ENCODE data around the gene CDH4. TPM values are rescaled to one million over a fixed set of nuclear protein-coding genes. Genes with fewer than 3 reads are reported as not detected.

CDH4 gene
- total and polyA plus RNA-seq, 4 donors = 0.06 to 0.10 TPM; not detected in 2

DNA sequence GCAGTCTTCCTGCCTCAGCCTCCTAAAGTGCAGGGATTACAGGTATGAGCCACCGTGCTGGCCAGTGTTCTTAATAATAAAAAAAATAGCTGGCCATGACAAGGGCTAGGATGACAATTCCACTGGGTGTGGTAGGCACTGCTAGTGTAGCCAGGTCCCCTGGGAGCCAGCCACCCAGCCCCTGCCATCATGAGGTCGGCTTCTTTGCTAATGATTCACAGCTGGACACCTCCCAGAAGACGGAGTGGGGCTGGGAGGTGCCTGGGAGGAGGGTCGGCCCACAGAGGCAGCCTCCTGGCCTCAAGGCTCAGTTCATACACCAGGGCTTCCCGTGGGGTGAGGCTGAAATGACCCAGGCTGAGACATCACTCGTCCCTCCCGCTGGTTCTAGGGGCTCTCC is 583.2 kb downstream of the CDH4 start:
- Histone ChIP-seq H3K27me3 (ENCODE audit: control insufficient read depth in 1 of 2, insufficient read depth in 2 of 2, low read length in 1 of 2) (no peaks in the 10 kb centered on the region), H3K36me3 (ENCODE audit: control insufficient read depth in 1 of 2, insufficient read depth in 2 of 2, low read length in 1 of 2) (no peaks in the 10 kb centered on the region), H3K4me3 (ENCODE audit: low read length in 2 of 2) (no peak overlapping the region), H3K4me1 (ENCODE audit: control insufficient read depth in 1 of 2, insufficient read depth in 2 of 2, low read length in 2 of 2) (no peaks in the 10 kb centered on the region), H3K9me3 (ENCODE audit: control insufficient read depth, low read length) (no peaks in the 10 kb centered on the region), H3K27ac (ENCODE audit: low read depth in 1 of 2, low read length in 2 of 2) (no peak overlapping the region)
- DNase-seq (no peak), ATAC-seq (ENCODE audit: low FRiP score) (no peak)
- intact Hi-C loops (cut with DNase I) = no loop called here
- WGBS, 2 donors = 38 to 51% methylated on average over 7 of the region's 7 CpGs

- no peaks in the 10 kb centered on the region for H3K9me3 ChIP-seq (ENCODE audit: control insufficient read depth, low read length)
- WGBS, 2 donors = 85 to 86% methylated on average over 16 of the region's 16 CpGs
- no peaks in the 10 kb centered on the region for H3K27me3 ChIP-seq (ENCODE audit: control insufficient read depth in 1 of 2, insufficient read depth in 2 of 2, low read length in 1 of 2)
- no peaks in the 10 kb centered on the region for H3K36me3 ChIP-seq (ENCODE audit: control insufficient read depth in 1 of 2, insufficient read depth in 2 of 2, low read length in 1 of 2)
- DNase-seq (no peak), ATAC-seq (ENCODE audit: low FRiP score) (no peak)
- no peaks in the 10 kb centered on the region for H3K4me1 ChIP-seq (ENCODE audit: control insufficient read depth in 1 of 2, insufficient read depth in 2 of 2, low read length in 2 of 2)
- H3K4me3 ChIP-seq (ENCODE audit: low read length in 2 of 2) = no peak overlapping the region
- H3K27ac ChIP-seq (ENCODE audit: low read depth in 1 of 2, low read length in 2 of 2) = no peak overlapping the region
- intact Hi-C loops (cut with DNase I) = no loop called here
Observed at GRCh38 chr20:61835791-61836350, 583.8 kb downstream of the CDH4 start.

GRCh38 chr20:61837200-61837599 is 585.1 kb downstream of the CDH4 start:
- WGBS, 2 donors = 70 to 77% methylated on average over 9 of the region's 9 CpGs
- intact Hi-C loops (cut with DNase I) = no loop called here
- Histone ChIP-seq H3K4me1 (ENCODE audit: control insufficient read depth in 1 of 2, insufficient read depth in 2 of 2, low read length in 2 of 2) (no peaks in the 10 kb centered on the region), H3K9me3 (ENCODE audit: control insufficient read depth, low read length) (no peaks in the 10 kb centered on the region), H3K27me3 (ENCODE audit: control insufficient read depth in 1 of 2, insufficient read depth in 2 of 2, low read length in 1 of 2) (no peaks in the 10 kb centered on the region), H3K27ac (ENCODE audit: low read depth in 1 of 2, low read length in 2 of 2) (no peak overlapping the region), H3K36me3 (ENCODE audit: control insufficient read depth in 1 of 2, insufficient read depth in 2 of 2, low read length in 1 of 2) (no peaks in the 10 kb centered on the region), H3K4me3 (ENCODE audit: low read length in 2 of 2) (no peak overlapping the region)
- DNase-seq (no peak), ATAC-seq (ENCODE audit: low FRiP score) (no peak)

GRCh38 chr20:61839223-61839911 is 587.3 kb downstream of the CDH4 start:
- H3K4me3 ChIP-seq (ENCODE audit: low read length in 2 of 2) = no peak overlapping the region
- no peaks in the 10 kb centered on the region for H3K4me1 ChIP-seq (ENCODE audit: control insufficient read depth in 1 of 2, insufficient read depth in 2 of 2, low read length in 2 of 2)
- H3K9me3 ChIP-seq (ENCODE audit: control insufficient read depth, low read length) = no peaks in the 10 kb centered on the region
- intact Hi-C loops (cut with DNase I) = no loop called here
- no peaks in the 10 kb centered on the region for H3K36me3 ChIP-seq (ENCODE audit: control insufficient read depth in 1 of 2, insufficient read depth in 2 of 2, low read length in 1 of 2)
- ATAC-seq (ENCODE audit: low FRiP score) (no peak), DNase-seq (no peak)
- 88% methylated on average over 10 of the region's 10 CpGs for WGBS, 2 donors
- H3K27me3 ChIP-seq (ENCODE audit: control insufficient read depth in 1 of 2, insufficient read depth in 2 of 2, low read length in 1 of 2) = no peaks in the 10 kb centered on the region
- no peak overlapping the region for H3K27ac ChIP-seq (ENCODE audit: low read depth in 1 of 2, low read length in 2 of 2)

DNA sequence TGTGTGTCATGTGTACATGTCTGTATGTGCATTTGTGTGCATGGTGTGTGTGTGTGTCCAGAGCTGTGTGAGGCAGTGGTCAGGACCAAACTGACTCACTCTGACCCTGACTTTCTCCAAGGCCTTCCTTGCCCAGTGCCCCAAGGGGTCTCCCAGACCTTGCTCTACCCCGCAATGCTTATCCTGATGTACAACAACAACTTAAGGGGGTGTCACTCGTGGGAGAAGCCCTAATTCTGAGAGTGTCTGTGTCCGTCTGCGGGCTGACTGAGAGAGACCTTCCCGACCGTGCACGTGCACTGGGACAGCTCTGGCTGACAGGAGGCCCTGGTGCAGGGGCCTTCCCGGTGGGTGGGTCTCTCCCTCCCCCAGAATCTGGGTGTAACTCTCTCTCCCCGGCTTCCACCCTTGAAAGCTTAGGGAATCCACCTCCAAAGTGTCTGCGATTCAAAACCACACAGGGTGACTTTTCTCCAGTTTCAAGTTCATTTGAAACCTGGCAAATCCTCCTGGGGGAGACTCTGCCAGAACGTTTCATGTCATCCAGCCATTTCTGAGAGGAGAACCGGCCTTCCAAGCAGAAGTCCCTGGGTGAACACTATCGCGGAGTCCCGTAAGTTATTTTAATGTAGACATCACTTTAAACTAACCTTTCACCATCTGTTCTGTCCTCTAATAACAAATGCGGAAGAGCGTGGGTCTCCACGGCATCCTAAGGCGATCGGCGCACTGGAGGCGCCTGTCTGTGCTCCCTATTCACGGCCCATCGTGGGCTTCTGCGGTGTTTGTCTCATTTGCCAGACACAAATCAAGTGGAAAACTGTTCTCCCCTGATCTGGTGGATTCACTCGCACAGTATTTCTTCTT is 588.1 kb downstream of the CDH4 start:
- 72 to 73% methylated on average over 26 of the region's 26 CpGs for WGBS, 2 donors
- Histone ChIP-seq H3K9me3 (ENCODE audit: control insufficient read depth, low read length) (no peaks in the 10 kb centered on the region), H3K4me3 (ENCODE audit: low read length in 2 of 2) (no peak overlapping the region), H3K36me3 (ENCODE audit: control insufficient read depth in 1 of 2, insufficient read depth in 2 of 2, low read length in 1 of 2) (no peaks in the 10 kb centered on the region), H3K27ac (ENCODE audit: low read depth in 1 of 2, low read length in 2 of 2) (no peak overlapping the region), H3K27me3 (ENCODE audit: control insufficient read depth in 1 of 2, insufficient read depth in 2 of 2, low read length in 1 of 2) (no peaks in the 10 kb centered on the region), H3K4me1 (ENCODE audit: control insufficient read depth in 1 of 2, insufficient read depth in 2 of 2, low read length in 2 of 2) (no peaks in the 10 kb centered on the region)
- intact Hi-C loops (cut with DNase I) = no loop called here
- no peak for ATAC-seq (ENCODE audit: low FRiP score)
- DNase-seq = peak in 1 of 2 donors; percentile 25

- DNase-seq (peak in 1 of 2 donors; percentile 66), ATAC-seq (ENCODE audit: low FRiP score) (no peak)
- H3K9me3 ChIP-seq (ENCODE audit: control insufficient read depth, low read length) = no peaks in the 10 kb centered on the region
- no peaks in the 10 kb centered on the region for H3K36me3 ChIP-seq (ENCODE audit: control insufficient read depth in 1 of 2, insufficient read depth in 2 of 2, low read length in 1 of 2)
- intact Hi-C loops (cut with DNase I) = no loop called here
- H3K4me3 ChIP-seq (ENCODE audit: low read length in 2 of 2) = no peak overlapping the region
- WGBS, 2 donors = 84 to 85% methylated on average over 26 of the region's 26 CpGs
- no peak overlapping the region for H3K27ac ChIP-seq (ENCODE audit: low read depth in 1 of 2, low read length in 2 of 2)
- H3K27me3 ChIP-seq (ENCODE audit: control insufficient read depth in 1 of 2, insufficient read depth in 2 of 2, low read length in 1 of 2) = no peaks in the 10 kb centered on the region
- no peaks in the 10 kb centered on the region for H3K4me1 ChIP-seq (ENCODE audit: control insufficient read depth in 1 of 2, insufficient read depth in 2 of 2, low read length in 2 of 2)
Observed at GRCh38 chr20:61840779-61841455, 588.9 kb downstream of the CDH4 start.

GRCh38 chr20:61841551-61841950 is 589.5 kb downstream of the CDH4 start:
- 82 to 86% methylated on average over 18 of the region's 18 CpGs for WGBS, 2 donors
- Histone ChIP-seq H3K36me3 (ENCODE audit: control insufficient read depth in 1 of 2, insufficient read depth in 2 of 2, low read length in 1 of 2) (no peaks in the 10 kb centered on the region), H3K9me3 (ENCODE audit: control insufficient read depth, low read length) (no peaks in the 10 kb centered on the region), H3K27me3 (ENCODE audit: control insufficient read depth in 1 of 2, insufficient read depth in 2 of 2, low read length in 1 of 2) (no peaks in the 10 kb centered on the region), H3K4me3 (ENCODE audit: low read length in 2 of 2) (no peak overlapping the region), H3K27ac (ENCODE audit: low read depth in 1 of 2, low read length in 2 of 2) (no peak overlapping the region), H3K4me1 (ENCODE audit: control insufficient read depth in 1 of 2, insufficient read depth in 2 of 2, low read length in 2 of 2) (no peaks in the 10 kb centered on the region)
- intact Hi-C loops (cut with DNase I) = no loop called here
- peak in 1 of 2 donors; percentile 30 for DNase-seq
- ATAC-seq (ENCODE audit: low FRiP score) = no peak

DNA sequence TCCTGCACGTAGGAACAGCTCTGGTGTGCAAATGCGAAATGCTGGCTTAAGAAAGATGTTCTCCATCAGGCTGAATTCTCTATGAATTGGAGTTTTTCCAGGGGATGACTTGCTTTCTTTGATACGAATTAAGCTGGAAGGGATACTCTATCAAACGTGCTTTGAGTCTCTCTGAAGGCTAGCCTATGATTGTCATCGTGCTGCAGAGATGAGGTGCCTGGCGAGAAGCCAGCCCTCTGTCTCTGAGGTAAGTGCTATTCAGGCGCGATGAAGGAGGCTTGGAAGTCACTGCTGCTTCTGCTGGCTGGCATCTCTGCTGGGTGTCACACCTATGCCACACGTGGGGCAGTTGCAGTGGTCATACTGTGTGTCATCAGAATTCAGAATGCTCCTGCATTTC is 589.9 kb downstream of the CDH4 start:
- H3K4me3 ChIP-seq (ENCODE audit: low read length in 2 of 2) = no peak overlapping the region
- H3K27ac ChIP-seq (ENCODE audit: low read depth in 1 of 2, low read length in 2 of 2) = no peak overlapping the region
- H3K36me3 ChIP-seq (ENCODE audit: control insufficient read depth in 1 of 2, insufficient read depth in 2 of 2, low read length in 1 of 2) = no peaks in the 10 kb centered on the region
- DNase-seq (peak in 1 of 2 donors; percentile 68), ATAC-seq (ENCODE audit: low FRiP score) (no peak)
- intact Hi-C loops (cut with DNase I) = no loop called here
- H3K27me3 ChIP-seq (ENCODE audit: control insufficient read depth in 1 of 2, insufficient read depth in 2 of 2, low read length in 1 of 2) = no peaks in the 10 kb centered on the region
- 41 to 49% methylated on average over 9 of the region's 9 CpGs for WGBS, 2 donors
- no peaks in the 10 kb centered on the region for H3K9me3 ChIP-seq (ENCODE audit: control insufficient read depth, low read length)
- H3K4me1 ChIP-seq (ENCODE audit: control insufficient read depth in 1 of 2, insufficient read depth in 2 of 2, low read length in 2 of 2) = no peaks in the 10 kb centered on the region
